NCI-H2029 treated with DMSO at 0.1 percent for 48 hours (cell line): ENCODE measurements around the gene TRIO.

Experiments
- DNase-seq: peaks from one replicate; lab custom pipeline; 2025; lab: John Stamatoyannopoulos, UW

Gene TRIO

GRCh38 chr5:14209222-14209822, 66.2 kb downstream of the TRIO start:
- DNase-seq = no peak

GRCh38 chr5:14209836-14210235, 66.7 kb downstream of the TRIO start:
- DNase-seq = no peak

GRCh38 chr5:14210729-14211128, 67.6 kb downstream of the TRIO start:
- no peak for DNase-seq

- DNase-seq = no peak
These were observed 69.0 kb downstream of the TRIO start for GRCh38 chr5:14211818-14212803.

GRCh38 chr5:14212838-14213237, 69.7 kb downstream of the TRIO start:
- DNase-seq = no peak

GRCh38 chr5:14213253-14213652, 70.1 kb downstream of the TRIO start:
- no peak for DNase-seq

- DNase-seq = no peak
These were observed 70.9 kb downstream of the TRIO start for GRCh38 chr5:14213813-14214585.

- no peak for DNase-seq
These were observed 72.8 kb downstream of the TRIO start for GRCh38 chr5:14215901-14216300.

GRCh38 chr5:14216372-14216771, 73.2 kb downstream of the TRIO start:
- DNase-seq = no peak

GRCh38 chr5:14216902-14217301, 73.8 kb downstream of the TRIO start:
- no peak for DNase-seq

GRCh38 chr5:14217587-14217986, 74.4 kb downstream of the TRIO start:
- DNase-seq = no peak

- DNase-seq = no peak
These were observed 74.9 kb downstream of the TRIO start for GRCh38 chr5:14218011-14218410.

- no peak for DNase-seq
These were observed 75.3 kb downstream of the TRIO start for GRCh38 chr5:14218480-14218879.

- no peak for DNase-seq
These were observed 75.9 kb downstream of the TRIO start for GRCh38 chr5:14218897-14219573.

- no peak for DNase-seq
These were observed 76.8 kb downstream of the TRIO start for GRCh38 chr5:14219800-14220512.

- no peak for DNase-seq
These were observed 77.5 kb downstream of the TRIO start for GRCh38 chr5:14220642-14221041.

GRCh38 chr5:14221732-14222131, 78.6 kb downstream of the TRIO start:
- no peak for DNase-seq

GRCh38 chr5:14222206-14222605, 79.1 kb downstream of the TRIO start:
- no peak for DNase-seq

GRCh38 chr5:14223372-14223771, 80.2 kb downstream of the TRIO start:
- DNase-seq = no peak

GRCh38 chr5:14225173-14225834, 82.2 kb downstream of the TRIO start:
- no peak for DNase-seq

- DNase-seq = no peak
These were observed 83.0 kb downstream of the TRIO start for GRCh38 chr5:14226149-14226548.
